Esophagus (tissue), 2 donors: Measurements from ENCODE around the gene RGS9. TPM values are rescaled to one million over a fixed set of nuclear protein-coding genes. Genes with fewer than 3 reads are reported as not detected.
"Not testable (repeated sequence)": the region's sequence is repeated elsewhere in the genome, so short reads cannot be mapped to it uniquely, and the experiment has no call there.

Experiments used
- H3K27ac ChIP-seq, 2 donors: one replicate each; pipeline ENCODE4 v1.5.1; 2013; ENCODE audit warnings: low read depth in 2 of 2, mild to moderate bottlenecking in 2 of 2, inconsistent platforms in 1 of 2, low read length in 1 of 2, moderate library complexity in 1 of 2
- H3K27me3 ChIP-seq, 2 donors: one replicate each; pipeline ENCODE4 v1.6.1; 2013; ENCODE audit warnings: low read length in 2 of 2, control low read depth in 1 of 2, mild to moderate bottlenecking in 1 of 2; ENCODE audit not compliant: insufficient read depth in 2 of 2, control insufficient read depth in 1 of 2
- H3K36me3 ChIP-seq, 2 donors: one replicate each; pipeline ENCODE4 v1.6.1; 2013; ENCODE audit warnings: low read length in 1 of 2; ENCODE audit not compliant: control insufficient read depth in 2 of 2, insufficient read depth in 2 of 2
- H3K4me1 ChIP-seq, 2 donors: one replicate each; pipeline ENCODE4 v1.6.1; 2013; ENCODE audit warnings: low read length in 1 of 2; ENCODE audit not compliant: control insufficient read depth in 2 of 2, insufficient read depth in 2 of 2
- H3K4me3 ChIP-seq, 2 donors: one replicate each; pipeline ENCODE4 v1.5.1; 2013; ENCODE audit warnings: low read length in 2 of 2, mild to moderate bottlenecking in 2 of 2, low read depth in 1 of 2, moderate library complexity in 1 of 2
- H3K9me3 ChIP-seq, 2 donors: one replicate each; pipeline ENCODE4 v1.6.1; 2013; ENCODE audit warnings: mild to moderate bottlenecking in 2 of 2, low read depth in 1 of 2, low read length in 1 of 2, moderate library complexity in 1 of 2; ENCODE audit not compliant: control insufficient read depth in 2 of 2, insufficient read depth in 1 of 2
- WGBS, 2 donors: extraction: QIAGEN DNeasy Blood & Tissue Kit; methylation state at CpG; one replicate each; pipeline ENCODE4 v1.1.7; 2013; 5-methylcytosine and 5-hydroxymethylcytosine counted together
- polyA plus RNA-seq, 2 donors: library from polyadenylated mRNA; stranded (reverse); fragments of 200-250 nt; gene quantifications; one replicate each; pipeline ENCODE4 v1.2.3, GENCODE V29; 2013
- donor health status: healthy with polysubstance abuse.
- donor health status: Bipolar disorder and iron deficiency.

Gene RGS9
- 1 to 10 TPM; 2.0 to 2.2 TPM for polyA plus RNA-seq

- H3K27ac ChIP-seq, result no peak within 1 kb of the TSS
- 4% methylated on average over 34 to 56 of the region's 56 CpGs for WGBS, 2 donors
Measured at GRCh38 chr17:65137021-65137939, at the start of gene RGS9. Gene RGS9 (plus strand): TSS chr17:65137370. CDS start chr17:65137541, 171 bp downstream.

GRCh38 chr17:65088621-65089360 lies 48.4 kb upstream of the RGS9 start:
- no peaks in the 10 kb centered on the region for H3K36me3 ChIP-seq
- H3K27ac ChIP-seq, result no peak overlapping the region
- no peak overlapping the region for H3K4me3 ChIP-seq
- H3K9me3 ChIP-seq, result no peaks in the 10 kb centered on the region
- no peaks in the 10 kb centered on the region for H3K4me1 ChIP-seq
- 47 to 67% methylated on average over 4 of the region's 4 CpGs for WGBS, 2 donors
- H3K27me3 ChIP-seq, result no peaks in the 10 kb centered on the region

More at GRCh38 chr17:65137021-65137939, at the start of gene RGS9:
- Histone ChIP-seq H3K4me1 (no peaks in the 10 kb centered on the region), H3K36me3 (no peaks in the 10 kb centered on the region), H3K9me3 (no peaks in the 10 kb centered on the region), H3K27me3 (no peaks in the 10 kb centered on the region), H3K4me3 (peak within 1 kb of the TSS; percentile 30 to 42)

GRCh38 chr17:65092262-65092661 lies 44.9 kb upstream of the RGS9 start:
- Histone ChIP-seq H3K27ac (no peak overlapping the region), H3K9me3 (no peaks in the 10 kb centered on the region), H3K4me1 (no peaks in the 10 kb centered on the region), H3K4me3 (no peak overlapping the region), H3K36me3 (no peaks in the 10 kb centered on the region), H3K27me3 (no peaks in the 10 kb centered on the region)
- 36 to 39% methylated on average over 3 of the region's 3 CpGs for WGBS, 2 donors

GRCh38 chr17:65092721-65093356 lies 44.3 kb upstream of the RGS9 start:
- H3K27ac ChIP-seq, result not testable (repeated sequence)
- WGBS, 2 donors, result 95% methylated on average over 15 of the region's 15 CpGs

GRCh38 chr17:65093930-65094329 lies 43.2 kb upstream of the RGS9 start:
- H3K27me3 ChIP-seq, result no peaks in the 10 kb centered on the region
- 92 to 94% methylated on average over 7 of the region's 7 CpGs for WGBS, 2 donors
- H3K9me3 ChIP-seq, result no peaks in the 10 kb centered on the region
- H3K4me3 ChIP-seq, result no peak overlapping the region
- H3K4me1 ChIP-seq, result no peaks in the 10 kb centered on the region
- H3K36me3 ChIP-seq, result no peaks in the 10 kb centered on the region
- no peak overlapping the region for H3K27ac ChIP-seq

More at GRCh38 chr17:65092721-65093356, 44.3 kb upstream of the RGS9 start:
- H3K4me3 ChIP-seq, H3K9me3 ChIP-seq, H3K27me3 ChIP-seq, H3K4me1 ChIP-seq, H3K36me3 ChIP-seq: not testable (repeated sequence)

GRCh38 chr17:65095465-65095864 lies 41.7 kb upstream of the RGS9 start:
- 92 to 98% methylated on average over 1 of the region's 1 CpG for WGBS, 2 donors
- H3K9me3 ChIP-seq, result no peaks in the 10 kb centered on the region
- no peaks in the 10 kb centered on the region for H3K4me1 ChIP-seq
- H3K27ac ChIP-seq, result no peak overlapping the region
- no peak overlapping the region for H3K4me3 ChIP-seq
- H3K27me3 ChIP-seq, result no peaks in the 10 kb centered on the region
- no peaks in the 10 kb centered on the region for H3K36me3 ChIP-seq

GRCh38 chr17:65096382-65096781 lies 40.8 kb upstream of the RGS9 start:
- H3K9me3 ChIP-seq, H3K27ac ChIP-seq, H3K4me1 ChIP-seq, H3K27me3 ChIP-seq, H3K4me3 ChIP-seq, H3K36me3 ChIP-seq: not testable (repeated sequence)
- 93 to 96% methylated on average over 2 of the region's 2 CpGs for WGBS, 2 donors

- WGBS, 2 donors, result 86 to 93% methylated on average over 2 of the region's 2 CpGs
- Histone ChIP-seq H3K27ac (no peak overlapping the region), H3K9me3 (no peaks in the 10 kb centered on the region), H3K4me3 (no peak overlapping the region), H3K27me3 (no peaks in the 10 kb centered on the region), H3K36me3 (no peaks in the 10 kb centered on the region), H3K4me1 (peaks cover 0 to 2% of the 10 kb centered on the region in 2 donors)
Measured at GRCh38 chr17:65097110-65097509, 40.1 kb upstream of the RGS9 start.

GRCh38 chr17:65099475-65099874 lies 37.7 kb upstream of the RGS9 start:
- peaks cover 0 to 2% of the 10 kb centered on the region in 2 donors for H3K4me1 ChIP-seq
- no peaks in the 10 kb centered on the region for H3K27me3 ChIP-seq
- H3K9me3 ChIP-seq, result peaks cover 0 to 2% of the 10 kb centered on the region in 2 donors
- H3K36me3 ChIP-seq, result no peaks in the 10 kb centered on the region
- no peak overlapping the region for H3K27ac ChIP-seq
- H3K4me3 ChIP-seq, result no peak overlapping the region
